Smooth muscle cell (in vitro differentiated cells): ENCODE measurements around the gene WDR88. TPM values are rescaled to one million over a fixed set of nuclear protein-coding genes. Genes with fewer than 3 reads are reported as not detected.

ENCODE experiments used
- DNase-seq: peaks from one replicate; lab custom pipeline; 2025; ENCODE audit not compliant: unreplicated experiment; lab: John Stamatoyannopoulos, UW
- H2AFZ ChIP-seq: fragments of 200-600 bp; sonication (generic); 2 replicates; pipeline ENCODE4 v1.6.0; 2016; ENCODE audit warnings: antibody characterized with exemption, low read depth, mild to moderate bottlenecking
- H3F3A ChIP-seq: fragments of 200-600 bp; sonication (generic); 2 replicates; pipeline ENCODE4 v1.6.0; 2017; ENCODE audit warnings: antibody characterized with exemption, low read depth
- H3K27ac ChIP-seq: fragments of 200-600 bp; sonication (generic); 2 replicates; pipeline ENCODE4 v1.5.1; 2016; ENCODE audit warnings: low read depth, mild to moderate bottlenecking
- H3K27me3 ChIP-seq: fragments of 200-600 bp; sonication (generic); 2 replicates; pipeline ENCODE4 v1.6.1; 2016; ENCODE audit warnings: low read depth, mild to moderate bottlenecking
- H3K36me3 ChIP-seq: fragments of 200-600 bp; sonication (generic); 2 replicates; pipeline ENCODE4 v1.5.1; 2016; ENCODE audit warnings: low read depth
- H3K4me1 ChIP-seq: fragments of 200-600 bp; sonication (generic); 2 replicates; pipeline ENCODE4 v1.5.1; 2016; ENCODE audit warnings: low read depth
- H3K4me2 ChIP-seq: fragments of 200-600 bp; sonication (generic); 2 replicates; pipeline ENCODE4 v1.6.0; 2016; ENCODE audit warnings: mild to moderate bottlenecking
- H3K4me3 ChIP-seq: fragments of 200-600 bp; sonication (generic); 2 replicates; pipeline ENCODE4 v1.5.1; 2016; ENCODE audit warnings: mild to moderate bottlenecking
- H3K79me2 ChIP-seq: fragments of 200-600 bp; sonication (generic); 2 replicates; pipeline ENCODE4 v1.6.0; 2016; ENCODE audit warnings: low read depth, mild to moderate bottlenecking
- H3K9ac ChIP-seq: fragments of 200-600 bp; sonication (generic); 2 replicates; pipeline ENCODE4 v1.6.0; 2016; ENCODE audit warnings: low read depth
- H3K9me3 ChIP-seq: fragments of 200-600 bp; sonication (generic); replicated peaks from 2 replicates; pipeline ENCODE4 v1.5.1; 2016; ENCODE audit warnings: low read depth
- H4K20me1 ChIP-seq: fragments of 200-600 bp; sonication (generic); 2 replicates; pipeline ENCODE4 v1.6.0; 2016; ENCODE audit warnings: low read depth
- CTCF ChIP-seq: fragments of 200-600 bp; sonication (generic); IDR thresholded peaks from 2 replicates; pipeline ENCODE4 v1.5.1; 2017; ENCODE audit warnings: borderline replicate concordance, mild to moderate bottlenecking, antibody characterized with exemption; ENCODE audit not compliant: insufficient read depth, poor library complexity, severe bottlenecking
- WGBS: methylation state at CpG from one replicate; pipeline ENCODE4 v1.1.7; 2016; ENCODE audit warnings: low lambda C conversion rate; 5-methylcytosine and 5-hydroxymethylcytosine counted together
- polyA plus RNA-seq: library from polyadenylated mRNA; unstranded; fragments of >200 nt; fragmentation: Nextera tagmentation; extraction: Ambion mirVana; gene quantifications from 2 replicates; pipeline ENCODE4 v1.2.1, GENCODE V29; 2016
- total RNA-seq: library from RNA; depleted of rRNA; stranded (reverse); fragments of >200 nt; gene quantifications from 2 replicates; pipeline ENCODE4 v1.2.3, GENCODE V29; 2014

Gene WDR88, protein sequence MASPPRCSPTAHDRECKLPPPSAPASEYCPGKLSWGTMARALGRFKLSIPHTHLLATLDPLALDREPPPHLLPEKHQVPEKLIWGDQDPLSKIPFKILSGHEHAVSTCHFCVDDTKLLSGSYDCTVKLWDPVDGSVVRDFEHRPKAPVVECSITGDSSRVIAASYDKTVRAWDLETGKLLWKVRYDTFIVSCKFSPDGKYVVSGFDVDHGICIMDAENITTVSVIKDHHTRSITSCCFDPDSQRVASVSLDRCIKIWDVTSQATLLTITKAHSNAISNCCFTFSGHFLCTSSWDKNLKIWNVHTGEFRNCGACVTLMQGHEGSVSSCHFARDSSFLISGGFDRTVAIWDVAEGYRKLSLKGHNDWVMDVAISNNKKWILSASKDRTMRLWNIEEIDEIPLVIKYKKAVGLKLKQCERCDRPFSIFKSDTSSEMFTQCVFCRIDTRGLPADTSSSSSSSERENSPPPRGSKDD
- total RNA-seq (not detected in 2 replicates), polyA plus RNA-seq (0.27 TPM in 1 of 2 replicates, not detected in the other)

GRCh38 chr19:33132021-33132420 lies at the start of gene WDR88:
Gene WDR88 (plus strand): TSS chr19:33132114. CDS start chr19:33132170, 56 bp downstream.
- TF ChIP-seq CTCF = no peak
- no peak within 1 kb of the TSS for H2AFZ ChIP-seq
- H4K20me1 ChIP-seq = no peaks in the 10 kb centered on the region
- no peak within 1 kb of the TSS for H3K27ac ChIP-seq
- H3K9me3 ChIP-seq = no peaks in the 10 kb centered on the region
- H3K4me3 ChIP-seq = no peak within 1 kb of the TSS
- H3K4me1 ChIP-seq = no peaks in the 10 kb centered on the region
- H3K4me2 ChIP-seq = no peak within 1 kb of the TSS
- no peaks in the 10 kb centered on the region for H3F3A ChIP-seq
- H3K36me3 ChIP-seq = no peaks in the 10 kb centered on the region
- H3K9ac ChIP-seq = no peak within 1 kb of the TSS
- no peaks in the 10 kb centered on the region for H3K27me3 ChIP-seq
- H3K79me2 ChIP-seq = no peaks in the 10 kb centered on the region
- WGBS = 98% methylated on average over 43 of the region's 43 CpGs
- no peak for DNase-seq

- H3F3A ChIP-seq = no peaks in the 10 kb centered on the region
- no peaks in the 10 kb centered on the region for H4K20me1 ChIP-seq
- DNase-seq = no peak
- no peak for TF ChIP-seq CTCF
- H3K4me2 ChIP-seq = no peak overlapping the region
- WGBS = 77% methylated on average over 3 of the region's 3 CpGs
- H3K9ac ChIP-seq = no peak overlapping the region
- H3K36me3 ChIP-seq = peaks cover 5% of the 10 kb centered on the region
- H3K27me3 ChIP-seq = no peaks in the 10 kb centered on the region
- no peak overlapping the region for H3K27ac ChIP-seq
- H3K9me3 ChIP-seq = no peaks in the 10 kb centered on the region
- H3K4me1 ChIP-seq = no peaks in the 10 kb centered on the region
- H2AFZ ChIP-seq = no peak overlapping the region
- H3K4me3 ChIP-seq = no peak overlapping the region
- H3K79me2 ChIP-seq = peaks cover 10% of the 10 kb centered on the region
These were observed 46.3 kb upstream of the WDR88 start for GRCh38 chr19:33085570-33086128.

- Histone ChIP-seq H3K4me1 (no peaks in the 10 kb centered on the region), H4K20me1 (no peaks in the 10 kb centered on the region), H3K4me3 (no peak overlapping the region), H2AFZ (no peak overlapping the region), H3K79me2 (peaks cover 8% of the 10 kb centered on the region), H3K9me3 (no peaks in the 10 kb centered on the region), H3K27me3 (no peaks in the 10 kb centered on the region), H3F3A (no peaks in the 10 kb centered on the region), H3K4me2 (no peak overlapping the region), H3K36me3 (peaks cover 8% of the 10 kb centered on the region), H3K9ac (no peak overlapping the region), H3K27ac (no peak overlapping the region)
- DNase-seq = no peak
- no peak for TF ChIP-seq CTCF
- WGBS = 91% methylated on average over 1 of the region's 1 CpG
These were observed 45.0 kb upstream of the WDR88 start for GRCh38 chr19:33086955-33087354.
